A673 (cell line): Measurements from ENCODE around the gene GBP1.

Experiments
- EZH2 ChIP-seq: fragments of 200-600 bp; sonication (generic); IDR thresholded peaks from 2 replicates; pipeline ENCODE4 v1.6.1; 2017; ENCODE audit warnings: borderline replicate concordance, low read depth, mild to moderate bottlenecking, mixed read lengths, antibody characterized with exemption, low read length; ENCODE audit not compliant: poor library complexity, severe bottlenecking
- TF ChIP-seq, protein P1 (sequence below): fragments of 300-800, 200-600 bp; sonication (generic); conservative IDR thresholded peaks from 2 replicates; pipeline ENCODE4 v1.5.1; 2017; ENCODE audit warnings: low read depth, mild to moderate bottlenecking, antibody characterized with exemption, low read length, moderate library complexity, mixed read lengths

DNA sequence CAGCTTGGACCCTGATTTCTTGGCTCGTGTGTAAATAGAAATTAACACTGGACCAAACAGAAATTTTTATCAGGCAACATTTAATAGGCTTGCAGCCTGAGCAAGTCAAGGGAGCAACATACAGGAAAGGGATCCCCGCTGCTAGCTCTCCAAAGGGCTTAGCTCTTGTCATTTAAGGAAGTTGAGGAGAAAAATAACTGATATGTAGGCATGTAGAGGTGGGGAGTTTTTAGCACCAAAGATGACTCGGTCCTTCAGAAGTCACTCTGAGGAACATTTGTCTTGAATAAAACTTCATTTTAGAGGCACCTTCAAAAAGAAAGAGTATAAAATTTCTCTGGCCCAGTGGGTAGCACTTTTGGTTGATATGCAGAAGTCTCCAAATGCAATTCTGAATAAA, 33.8 kb upstream of the GBP1 start:
- TF ChIP-seq, protein P1, sequence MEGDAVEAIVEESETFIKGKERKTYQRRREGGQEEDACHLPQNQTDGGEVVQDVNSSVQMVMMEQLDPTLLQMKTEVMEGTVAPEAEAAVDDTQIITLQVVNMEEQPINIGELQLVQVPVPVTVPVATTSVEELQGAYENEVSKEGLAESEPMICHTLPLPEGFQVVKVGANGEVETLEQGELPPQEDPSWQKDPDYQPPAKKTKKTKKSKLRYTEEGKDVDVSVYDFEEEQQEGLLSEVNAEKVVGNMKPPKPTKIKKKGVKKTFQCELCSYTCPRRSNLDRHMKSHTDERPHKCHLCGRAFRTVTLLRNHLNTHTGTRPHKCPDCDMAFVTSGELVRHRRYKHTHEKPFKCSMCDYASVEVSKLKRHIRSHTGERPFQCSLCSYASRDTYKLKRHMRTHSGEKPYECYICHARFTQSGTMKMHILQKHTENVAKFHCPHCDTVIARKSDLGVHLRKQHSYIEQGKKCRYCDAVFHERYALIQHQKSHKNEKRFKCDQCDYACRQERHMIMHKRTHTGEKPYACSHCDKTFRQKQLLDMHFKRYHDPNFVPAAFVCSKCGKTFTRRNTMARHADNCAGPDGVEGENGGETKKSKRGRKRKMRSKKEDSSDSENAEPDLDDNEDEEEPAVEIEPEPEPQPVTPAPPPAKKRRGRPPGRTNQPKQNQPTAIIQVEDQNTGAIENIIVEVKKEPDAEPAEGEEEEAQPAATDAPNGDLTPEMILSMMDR: no peak
- TF ChIP-seq EZH2: no peak
